Mesothelial cell of epicardium (in vitro differentiated cells): ENCODE results near the gene GABRB3. TPM values are rescaled to one million over a fixed set of nuclear protein-coding genes. Genes with fewer than 3 reads are reported as not detected.

Source experiments
- DNase-seq, 2 experiments: peaks; one replicate each; pipeline ENCODE4 v3.0.0; 2021; ENCODE audit warnings: low spot score in 2 of 2; ENCODE audit not compliant: unreplicated experiment in 2 of 2
- H3K27ac Mint-ChIP-seq: 2 replicates; pipeline ENCODE4 v1.8.0; 2021; ENCODE audit warnings: mixed read lengths
- H3K27me3 Mint-ChIP-seq: 2 replicates; pipeline ENCODE4 v1.8.0; 2021; ENCODE audit warnings: low read depth, mixed read lengths
- H3K36me3 Mint-ChIP-seq: 2 replicates; pipeline ENCODE4 v1.8.0; 2021; ENCODE audit warnings: mixed read lengths
- H3K4me1 Mint-ChIP-seq: 2 replicates; pipeline ENCODE4 v1.8.0; 2021; ENCODE audit warnings: mixed read lengths
- H3K4me3 Mint-ChIP-seq: 2 replicates; pipeline ENCODE4 v1.8.0; 2021; ENCODE audit warnings: mild to moderate bottlenecking, moderate library complexity, mixed read lengths
- H3K9me3 Mint-ChIP-seq: 2 replicates; pipeline ENCODE4 v1.8.0; 2021; ENCODE audit warnings: mixed read lengths
- CTCF ChIP-seq: fragments of 200-600 bp; sonication (generic); IDR thresholded peaks from one replicate; pipeline ENCODE4 v1.5.0; 2021; ENCODE audit warnings: antibody characterized with exemption; ENCODE audit not compliant: unreplicated experiment
- total RNA-seq: library from RNA; stranded (reverse); gene quantifications from 3 replicates; pipeline ENCODE4 v1.2.1, GENCODE V29; 2021

GABRB3 gene
- total RNA-seq, 1 donor from 2014 or later = 3.4 TPM

DNA sequence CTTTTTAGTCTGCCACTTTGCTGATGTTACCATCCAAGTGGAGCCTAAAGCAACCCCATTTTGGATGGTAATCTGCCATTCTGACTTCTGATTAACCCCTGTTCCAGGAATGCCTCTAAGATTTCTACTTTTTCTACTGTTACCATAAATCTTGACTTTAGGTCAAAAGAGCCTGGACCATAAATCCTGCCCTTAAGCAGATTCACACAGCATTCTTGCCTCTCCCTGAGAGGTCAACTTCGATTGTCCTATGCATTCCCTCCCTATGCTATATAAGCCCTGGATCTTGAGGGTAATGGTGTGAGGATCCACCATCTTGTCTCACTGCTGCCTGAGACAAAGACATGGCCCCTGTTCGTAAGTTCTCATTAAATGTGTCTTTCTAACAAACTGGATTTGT, 177.3 kb downstream of the GABRB3 start:
- Mint-ChIP-seq H3K4me1 (peaks cover 3% of the 10 kb centered on the region), H3K4me3 (no peak overlapping the region), H3K9me3 (peaks cover 24% of the 10 kb centered on the region), H3K27ac (peak overlapping the region; percentile 78), H3K27me3 (no peaks in the 10 kb centered on the region), H3K36me3 (no peaks in the 10 kb centered on the region)
- no peak for TF ChIP-seq CTCF
- DNase-seq = no peak

GRCh38 chr15:26590676-26591075, 182.2 kb downstream of the GABRB3 start:
- Mint-ChIP-seq H3K27me3 (no peaks in the 10 kb centered on the region), H3K9me3 (no peaks in the 10 kb centered on the region), H3K4me1 (no peaks in the 10 kb centered on the region), H3K4me3 (no peak overlapping the region), H3K36me3 (no peaks in the 10 kb centered on the region), H3K27ac (no peak overlapping the region)
- DNase-seq = no peak
- TF ChIP-seq CTCF = no peak

DNA sequence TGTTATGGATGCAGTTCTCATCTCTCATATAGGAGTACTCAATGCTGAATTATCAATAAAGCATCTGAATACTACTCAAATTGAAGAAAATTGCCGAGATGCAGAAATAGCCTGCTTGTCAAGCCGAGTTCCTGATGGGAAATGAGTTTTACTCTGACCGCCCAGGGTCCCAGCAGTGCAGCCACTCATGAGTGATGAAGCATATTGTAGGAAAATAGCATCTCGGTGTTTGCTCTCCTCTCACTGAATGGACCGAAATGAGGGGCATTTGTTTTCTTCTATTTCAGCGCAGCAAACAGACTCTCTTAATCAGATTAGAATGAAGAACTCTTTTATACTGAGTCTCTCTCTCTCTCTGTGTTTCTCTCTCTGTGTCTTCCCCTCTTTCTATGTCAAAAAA, 190.0 kb downstream of the GABRB3 start:
- DNase-seq = no peak
- no peak for TF ChIP-seq CTCF
- no peaks in the 10 kb centered on the region for H3K36me3 Mint-ChIP-seq
- H3K27me3 Mint-ChIP-seq = no peaks in the 10 kb centered on the region
- no peak overlapping the region for H3K27ac Mint-ChIP-seq
- no peaks in the 10 kb centered on the region for H3K9me3 Mint-ChIP-seq
- no peak overlapping the region for H3K4me3 Mint-ChIP-seq
- no peaks in the 10 kb centered on the region for H3K4me1 Mint-ChIP-seq

DNA sequence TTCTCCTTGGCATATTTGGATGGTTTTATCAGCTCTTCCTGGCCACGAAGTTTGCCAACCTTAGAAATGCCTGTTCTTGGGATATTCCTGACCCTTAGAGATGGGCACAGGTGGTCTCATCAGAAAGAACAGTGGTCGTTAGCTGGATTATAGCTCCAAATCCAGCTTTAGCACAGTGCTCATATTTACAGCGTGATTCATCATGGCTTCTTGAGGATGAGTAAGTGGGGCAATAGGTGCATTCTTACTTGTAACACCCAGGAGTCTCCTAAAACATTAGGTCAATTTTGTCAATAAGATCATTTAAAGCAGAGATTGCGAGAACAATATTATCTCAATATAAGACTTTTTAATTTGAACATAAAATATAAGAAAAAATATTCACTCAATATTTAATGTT, 191.9 kb downstream of the GABRB3 start:
- Mint-ChIP-seq H3K4me1 (no peaks in the 10 kb centered on the region), H3K36me3 (no peaks in the 10 kb centered on the region), H3K27me3 (no peaks in the 10 kb centered on the region), H3K4me3 (no peak overlapping the region), H3K9me3 (no peaks in the 10 kb centered on the region), H3K27ac (no peak overlapping the region)
- DNase-seq = no peak
- TF ChIP-seq CTCF = no peak

GRCh38 chr15:26572602-26573350, 200.1 kb downstream of the GABRB3 start:
- Mint-ChIP-seq H3K27me3 (no peaks in the 10 kb centered on the region), H3K27ac (no peak overlapping the region), H3K36me3 (no peaks in the 10 kb centered on the region), H3K4me3 (no peak overlapping the region), H3K9me3 (peaks cover 5% of the 10 kb centered on the region), H3K4me1 (no peaks in the 10 kb centered on the region)
- no peak for DNase-seq
- TF ChIP-seq CTCF = no peak

GRCh38 chr15:26571346-26571745, 201.5 kb downstream of the GABRB3 start:
- Mint-ChIP-seq H3K9me3 (peaks cover 5% of the 10 kb centered on the region), H3K4me1 (no peaks in the 10 kb centered on the region), H3K4me3 (no peak overlapping the region), H3K27me3 (no peaks in the 10 kb centered on the region), H3K27ac (no peak overlapping the region), H3K36me3 (no peaks in the 10 kb centered on the region)
- TF ChIP-seq CTCF = no peak
- no peak for DNase-seq
